GM21367 (cell line): ENCODE results near the gene CHD3.
A peak's percentile ranks its signal among the peaks of the same experiment; 100 is the strongest.

ENCODE experiments used
- ATAC-seq: cut with Tn5 transposase; IDR thresholded peaks from one replicate; pipeline ENCODE4 v1.9.1; 2021; ENCODE audit not compliant: unreplicated experiment

Gene CHD3

GRCh38 chr17:7893187-7893880 is 4.7 kb downstream of the CHD3 start:
- no peak for ATAC-seq

DNA sequence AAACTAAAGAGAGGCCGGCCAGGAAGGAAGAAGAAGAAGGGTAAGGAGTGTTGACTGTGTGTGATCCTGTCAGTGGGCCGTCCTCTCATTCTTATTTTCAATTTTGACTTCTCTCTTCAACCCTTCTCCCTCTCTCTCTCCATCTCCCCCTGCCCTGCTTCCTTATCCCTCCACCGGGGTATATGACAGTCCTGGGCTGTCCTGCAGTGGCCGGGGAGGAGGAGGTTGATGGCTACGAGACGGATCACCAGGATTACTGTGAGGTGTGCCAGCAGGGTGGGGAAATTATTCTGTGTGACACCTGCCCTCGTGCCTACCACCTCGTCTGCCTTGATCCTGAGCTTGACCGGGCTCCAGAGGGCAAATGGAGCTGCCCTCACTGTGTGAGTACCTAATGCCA is 5.6 kb downstream of the CHD3 start:
- no peak for ATAC-seq

DNA sequence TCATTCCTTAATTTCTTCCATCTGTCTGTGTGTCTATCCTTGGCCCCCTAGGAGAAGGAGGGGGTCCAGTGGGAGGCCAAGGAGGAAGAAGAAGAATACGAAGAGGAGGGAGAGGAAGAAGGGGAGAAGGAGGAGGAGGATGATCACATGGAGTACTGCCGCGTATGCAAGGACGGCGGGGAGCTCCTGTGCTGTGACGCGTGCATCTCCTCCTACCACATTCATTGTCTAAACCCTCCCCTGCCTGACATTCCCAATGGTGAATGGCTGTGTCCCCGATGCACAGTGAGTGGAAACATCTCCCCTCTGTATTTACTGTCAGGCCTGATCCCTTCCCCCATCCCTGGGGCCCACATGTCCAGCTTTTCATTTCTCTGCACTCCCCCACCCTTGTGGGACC is 6.3 kb downstream of the CHD3 start:
- no peak for ATAC-seq

DNA sequence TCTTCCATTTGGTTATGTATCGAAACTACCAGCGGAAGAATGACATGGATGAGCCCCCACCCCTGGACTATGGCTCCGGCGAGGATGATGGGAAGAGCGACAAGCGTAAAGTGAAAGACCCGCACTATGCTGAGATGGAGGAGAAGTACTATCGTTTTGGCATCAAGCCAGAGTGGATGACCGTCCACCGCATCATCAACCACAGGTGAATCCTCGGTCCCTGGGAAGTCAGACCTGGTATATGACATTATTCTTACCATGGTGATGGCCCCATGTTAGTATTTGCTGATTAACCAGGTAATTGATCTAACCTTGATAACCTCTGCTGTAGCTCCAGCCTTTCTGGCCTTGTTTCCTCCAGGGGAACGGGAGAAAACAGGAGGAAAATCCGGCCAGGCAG is 8.5 kb downstream of the CHD3 start:
- no peak for ATAC-seq

DNA sequence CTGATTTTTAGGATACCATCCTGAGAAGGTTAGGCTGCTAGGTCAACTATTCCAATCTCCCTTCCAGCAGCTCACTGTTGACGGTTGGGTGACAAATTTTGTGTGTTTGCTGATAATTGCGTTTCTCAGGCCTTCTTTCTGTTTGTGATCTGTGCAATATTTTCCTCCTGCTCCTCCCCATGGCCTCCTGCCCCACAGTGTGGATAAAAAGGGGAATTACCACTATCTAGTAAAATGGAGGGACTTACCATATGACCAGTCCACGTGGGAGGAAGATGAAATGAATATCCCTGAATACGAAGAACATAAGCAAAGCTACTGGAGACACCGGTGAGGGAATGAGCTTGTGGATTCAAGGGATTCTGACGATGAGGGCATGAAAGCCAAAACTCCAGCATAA is 9.2 kb downstream of the CHD3 start:
- no peak for ATAC-seq

- ATAC-seq: no peak
Observed at GRCh38 chr17:7903154-7904103, 14.8 kb downstream of the CHD3 start.

DNA sequence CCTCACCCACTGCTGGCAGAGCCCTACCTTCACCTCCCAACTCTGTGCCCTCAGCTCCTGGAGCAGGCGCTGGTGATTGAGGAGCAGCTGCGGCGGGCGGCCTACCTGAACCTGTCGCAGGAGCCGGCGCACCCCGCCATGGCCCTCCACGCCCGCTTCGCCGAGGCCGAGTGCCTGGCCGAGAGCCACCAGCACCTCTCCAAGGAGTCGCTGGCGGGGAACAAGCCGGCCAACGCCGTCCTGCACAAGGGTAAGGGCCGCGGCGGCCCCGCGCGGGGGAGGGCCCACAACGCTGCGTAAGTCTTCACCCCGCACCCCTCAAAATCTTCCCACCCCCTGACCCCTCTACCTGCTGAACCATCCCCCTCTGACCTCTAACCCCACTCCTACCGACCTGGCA is 20.5 kb downstream of the CHD3 start:
- ATAC-seq: no peak

GRCh38 chr17:7910281-7910680 is 21.7 kb downstream of the CHD3 start:
- no peak for ATAC-seq

DNA sequence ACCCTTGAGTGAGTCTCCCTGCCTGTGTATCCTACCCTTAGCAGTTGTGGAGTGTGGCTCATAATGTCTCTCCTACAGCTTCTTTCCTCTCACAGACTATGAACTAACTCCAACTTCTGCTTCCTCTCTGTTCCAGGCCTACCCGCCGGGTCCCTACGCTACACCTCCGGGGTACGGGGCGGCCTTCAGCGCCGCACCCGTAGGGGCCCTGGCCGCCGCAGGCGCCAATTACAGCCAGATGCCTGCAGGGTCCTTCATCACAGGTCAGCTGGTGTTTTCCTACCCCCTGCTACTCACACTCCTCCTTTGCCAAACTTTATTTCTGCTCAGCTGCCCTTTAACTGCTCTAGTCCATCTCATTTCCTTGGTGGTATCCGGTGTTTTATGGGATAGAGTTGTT is 22.1 kb downstream of the CHD3 start:
- no peak for ATAC-seq

DNA sequence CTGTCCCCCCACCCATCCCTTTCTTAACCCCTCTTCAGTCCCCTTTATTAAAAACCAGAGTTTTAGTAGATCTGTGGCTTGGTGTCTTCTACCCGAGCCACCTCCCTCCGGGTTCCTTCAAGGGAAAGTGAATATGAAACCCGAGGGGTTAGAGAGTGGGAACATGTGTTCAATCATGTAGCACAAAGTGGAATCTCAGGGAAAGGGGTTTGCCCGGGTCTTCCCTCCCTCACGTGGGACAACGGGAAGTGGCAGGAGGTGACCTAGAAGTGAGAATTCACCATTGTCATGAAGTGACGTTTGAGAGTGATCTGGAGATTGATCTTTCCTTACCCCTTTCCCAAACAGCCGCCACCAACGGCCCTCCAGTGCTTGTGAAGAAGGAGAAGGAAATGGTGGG is 22.5 kb downstream of the CHD3 start:
- ATAC-seq: no peak

DNA sequence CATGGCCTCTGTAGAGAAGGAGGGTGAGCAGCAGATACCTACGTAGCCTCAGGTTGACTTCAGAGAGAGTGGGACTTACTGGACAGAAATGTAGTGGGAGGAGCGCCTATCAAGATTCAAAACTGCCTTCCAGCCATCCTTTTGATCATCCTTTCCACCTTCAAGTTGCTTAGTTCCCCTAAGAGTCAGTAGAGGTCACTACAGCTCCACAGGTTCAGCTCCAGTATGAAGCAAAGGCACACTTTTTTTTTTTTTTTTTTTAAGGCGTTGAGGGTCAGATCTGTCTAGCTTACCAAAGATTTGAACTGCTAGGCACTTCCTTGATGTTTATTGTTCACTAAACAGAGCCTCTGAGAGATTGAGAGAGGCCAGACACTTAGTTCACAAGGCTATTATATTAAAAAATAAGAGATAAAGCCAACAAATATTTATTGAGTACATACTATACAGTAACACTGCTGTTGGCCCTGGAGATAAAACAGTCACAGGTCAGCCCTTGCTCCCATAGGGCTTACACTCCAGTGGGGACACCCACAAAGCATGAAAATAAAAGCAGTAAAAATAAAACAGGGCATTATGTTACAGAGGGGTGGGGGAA is 24.4 kb downstream of the CHD3 start:
- ATAC-seq: no peak

DNA sequence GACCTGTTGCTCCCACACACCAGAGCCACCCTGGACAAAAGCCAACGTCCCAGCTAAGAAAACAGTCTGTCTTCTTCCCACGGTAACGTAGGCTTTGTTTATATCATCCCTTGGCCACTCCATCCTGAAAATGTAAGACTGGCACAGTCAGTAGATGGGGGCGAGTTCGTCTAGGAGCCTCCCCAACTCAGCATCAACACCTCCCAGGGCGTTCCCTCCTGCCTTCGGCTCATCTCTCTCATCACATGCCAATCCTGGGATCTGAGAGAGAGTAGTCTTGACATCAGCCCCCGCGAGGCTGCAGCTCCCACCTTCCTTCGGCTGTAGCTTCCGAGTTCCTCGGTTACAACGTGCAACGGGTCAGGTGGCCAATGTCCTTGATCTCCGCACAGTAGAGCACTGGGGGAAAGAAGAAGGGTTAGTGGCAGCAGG is 26.6 kb downstream of the CHD3 start:
- peak; percentile 5 for ATAC-seq

DNA sequence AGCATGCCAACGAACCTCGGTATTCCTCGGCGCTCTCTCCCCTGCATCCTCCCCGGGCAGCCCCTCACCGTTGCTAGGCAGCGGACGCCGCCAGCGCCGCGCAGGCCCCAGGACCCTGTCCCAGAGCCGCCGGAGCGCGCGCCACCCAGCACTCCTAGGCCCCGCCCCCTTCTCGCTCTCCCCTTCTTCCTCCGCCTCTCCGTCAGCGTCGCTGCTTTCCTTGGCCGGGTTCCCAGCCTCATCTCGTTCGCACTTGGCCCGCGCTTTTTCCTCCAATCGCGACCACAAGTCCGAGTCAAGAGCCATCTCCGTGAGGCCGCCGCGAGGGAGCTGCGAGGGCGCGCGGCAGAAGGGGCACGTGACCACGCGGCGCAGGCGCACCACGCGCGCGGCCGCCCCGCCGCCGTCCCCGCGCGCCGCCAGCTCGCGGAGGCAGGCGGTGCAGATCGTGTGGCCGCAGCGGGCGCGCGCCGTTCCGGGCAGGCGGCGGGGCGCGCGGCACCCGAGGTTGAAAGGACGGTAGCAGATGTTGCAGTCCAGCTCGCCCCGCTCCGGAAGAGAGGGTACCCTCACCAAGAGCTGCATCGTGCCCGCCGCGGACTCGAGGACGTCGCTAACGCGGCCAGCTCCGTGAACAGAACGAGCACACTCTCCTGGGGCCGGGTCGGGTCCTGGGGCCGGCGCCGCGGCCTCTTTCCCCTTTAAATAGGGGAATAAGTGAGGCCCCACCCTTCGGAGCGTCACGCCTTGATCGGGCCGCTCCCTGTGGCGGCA is 27.2 kb downstream of the CHD3 start, which contains the start of gene RNF227:
Gene RNF227 (minus strand): TSS at position 679 of the 774 bp plus-strand sequence. CDS start 94 bp downstream, at position 585.
- peak; percentile 58 for ATAC-seq

GRCh38 chr17:7916385-7916682 is 27.7 kb downstream of the CHD3 start:
- ATAC-seq: peak; percentile 5

DNA sequence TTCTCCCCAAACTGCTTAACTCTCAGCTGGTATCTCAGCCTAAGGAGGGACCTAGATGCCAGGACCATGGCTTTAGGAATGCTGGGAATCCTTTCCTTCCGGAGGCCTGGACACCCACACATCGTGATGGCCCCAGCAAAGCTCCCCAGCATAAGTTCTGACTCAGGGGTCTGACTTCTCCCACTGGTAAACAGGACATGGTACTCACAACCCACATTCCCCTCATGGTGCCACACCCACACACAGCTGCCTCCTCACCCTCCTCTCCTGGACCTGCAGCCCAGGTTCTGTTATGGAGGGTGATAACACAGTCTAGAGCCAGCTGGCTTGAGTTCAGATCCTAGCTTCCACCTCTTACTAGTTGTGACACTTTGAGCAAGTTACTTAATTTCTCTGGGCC is 28.2 kb downstream of the CHD3 start:
- no peak for ATAC-seq

DNA sequence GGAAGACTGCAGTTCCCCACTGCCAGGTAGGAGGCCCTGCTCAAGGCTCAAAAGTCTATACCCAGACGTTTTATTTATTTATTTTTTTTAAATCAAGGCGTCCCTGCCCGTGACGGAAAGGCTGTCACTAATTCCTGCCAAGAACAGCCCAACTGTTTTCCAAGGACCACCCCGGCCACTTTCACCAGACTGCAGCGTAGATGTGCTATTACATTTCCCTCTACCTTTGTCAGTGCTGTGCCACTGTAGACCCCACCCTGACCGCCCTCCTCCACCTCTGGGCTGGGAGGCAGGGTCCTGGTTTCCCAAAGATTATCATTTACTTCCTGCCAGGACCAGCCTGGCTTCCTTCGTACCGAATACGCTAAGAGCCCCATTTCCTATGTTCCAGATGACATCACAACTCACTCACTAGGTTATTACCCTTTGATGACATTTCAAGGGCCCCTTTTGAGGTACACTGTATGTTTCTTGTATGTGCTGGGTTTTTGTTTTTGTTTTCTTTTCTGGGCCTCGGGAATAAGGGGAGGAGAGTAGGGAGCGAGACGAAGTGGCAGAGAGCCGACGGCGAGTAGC is 33.8 kb downstream of the CHD3 start:
- ATAC-seq: no peak

- no peak for ATAC-seq
Observed at GRCh38 chr17:7922845-7923628, 34.4 kb downstream of the CHD3 start.

- no peak for ATAC-seq
Observed at GRCh38 chr17:7927596-7927995, 39.0 kb downstream of the CHD3 start.

DNA sequence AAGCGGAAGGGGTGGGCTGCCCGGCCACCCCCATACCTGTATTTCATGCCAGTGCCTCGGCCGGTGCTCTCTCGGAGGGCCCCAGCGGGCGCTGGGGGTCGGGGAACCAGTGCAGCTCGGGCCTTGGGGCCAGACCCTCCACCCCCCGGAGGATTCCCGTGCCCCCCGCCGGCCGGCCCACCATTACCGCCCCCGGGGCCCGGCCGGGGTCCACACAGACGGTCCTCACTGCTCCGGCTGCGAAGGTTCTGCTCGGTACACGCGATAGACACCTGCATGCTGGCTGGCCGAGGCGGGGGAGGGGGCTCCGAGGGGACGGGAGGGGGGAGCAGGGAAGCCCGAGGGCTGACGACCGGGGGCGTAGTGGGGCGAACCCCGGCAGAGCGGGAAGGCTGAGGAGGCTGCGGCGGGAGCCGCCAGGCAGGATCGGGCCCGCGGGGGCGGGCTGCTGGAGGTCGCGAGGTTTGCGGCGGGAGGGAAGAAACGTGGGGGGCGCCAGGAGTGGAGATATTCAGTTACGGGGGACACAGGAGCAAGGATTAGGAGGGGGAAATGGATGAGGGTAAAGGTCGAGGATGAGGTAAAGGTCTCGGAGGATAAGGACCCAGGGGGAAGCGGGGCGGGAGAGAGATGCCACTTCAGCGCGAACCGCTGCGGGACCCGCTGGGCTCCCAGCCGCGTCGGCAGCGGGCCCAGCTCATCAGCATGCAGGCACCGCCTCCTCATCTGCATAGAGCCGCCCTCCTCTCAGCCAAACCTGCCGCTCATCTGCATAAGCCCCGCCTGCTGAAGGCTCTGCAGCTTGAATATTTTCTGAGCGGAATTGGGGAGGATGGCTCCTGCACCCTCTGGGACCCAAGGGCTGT is 40.8 kb downstream of the CHD3 start, which contains the start of gene KCNAB3:
Gene KCNAB3 (minus strand): TSS at position 699 of the 866 bp plus-strand sequence. CDS start 421 bp downstream, at position 278.
- ATAC-seq: no peak
